GM21526 (cell line): ENCODE results near the gene NUTM2D.
"Not testable (repeated sequence)": the region's sequence is repeated elsewhere in the genome, so short reads cannot be mapped to it uniquely, and the experiment has no call there.

Source experiments
- ATAC-seq: cut with Tn5 transposase; IDR thresholded peaks from one replicate; pipeline ENCODE4 v1.9.1; 2021; ENCODE audit warnings: moderate library complexity; ENCODE audit not compliant: unreplicated experiment, low FRiP score

Gene NUTM2D

GRCh38 chr10:87369514-87370112 is 12.1 kb downstream of the NUTM2D start:
- not testable (repeated sequence) for ATAC-seq

GRCh38 chr10:87374091-87374490 is 16.5 kb downstream of the NUTM2D start:
- ATAC-seq, result not testable (repeated sequence)

- not testable (repeated sequence) for ATAC-seq
Measured at GRCh38 chr10:87379115-87379514, 21.6 kb downstream of the NUTM2D start.

- not testable (repeated sequence) for ATAC-seq
Measured at GRCh38 chr10:87383149-87383857, 25.8 kb downstream of the NUTM2D start.

- not testable (repeated sequence) for ATAC-seq
Measured at GRCh38 chr10:87384283-87384682, 26.7 kb downstream of the NUTM2D start.

- not testable (repeated sequence) for ATAC-seq
Measured at GRCh38 chr10:87385762-87386360, 28.3 kb downstream of the NUTM2D start.

GRCh38 chr10:87391360-87391759 is 33.8 kb downstream of the NUTM2D start:
- not testable (repeated sequence) for ATAC-seq

- ATAC-seq, result not testable (repeated sequence)
Measured at GRCh38 chr10:87396206-87396605, 38.7 kb downstream of the NUTM2D start.

- not testable (repeated sequence) for ATAC-seq
Measured at GRCh38 chr10:87398436-87398835, 40.9 kb downstream of the NUTM2D start.

GRCh38 chr10:87407516-87408467 is 50.2 kb downstream of the NUTM2D start:
- not testable (repeated sequence) for ATAC-seq

- ATAC-seq, result not testable (repeated sequence)
Measured at GRCh38 chr10:87413921-87414320, 56.4 kb downstream of the NUTM2D start.
